Sigmoid colon (tissue), 7 donors: ENCODE results near the gene CCDC158. TPM values are rescaled to one million over a fixed set of nuclear protein-coding genes. Genes with fewer than 3 reads are reported as not detected.

ENCODE experiments used
- DNase-seq: peaks from one replicate; pipeline ENCODE4 v3.0.0-alpha.2; 2019
- H3K27ac ChIP-seq, 4 donors: fragments of 200-600 bp; sonication (generic); one replicate each; pipeline ENCODE4 v1.5.1; 2016 to 2019; ENCODE audit warnings: mild to moderate bottlenecking in 1 of 4
- H3K27me3 ChIP-seq, 3 donors: fragments of 200-600 bp; sonication (generic); one replicate each; pipeline ENCODE4 v1.5.1; 2019; ENCODE audit warnings: mild to moderate bottlenecking in 1 of 3
- H3K36me3 ChIP-seq, 4 donors: fragments of 200-600 bp; sonication (generic); one replicate each; pipeline ENCODE4 v1.5.1; 2016 to 2019
- H3K4me1 ChIP-seq, 4 donors: fragments of 200-600 bp; sonication (generic); one replicate each; pipeline ENCODE4 v1.5.1; 2017 to 2019
- H3K4me3 ChIP-seq, 4 donors: fragments of 200-600 bp; sonication (generic); one replicate each; pipeline ENCODE4 v1.5.1; 2017 to 2019; ENCODE audit warnings: mild to moderate bottlenecking in 2 of 4, moderate library complexity in 1 of 4
- H3K9me3 ChIP-seq, 4 donors: fragments of 200-600 bp in 3 of 4; sonication (generic) in 3 of 4; one replicate each; pipeline versions ENCODE4 v1.5.1 to v1.6.1; 2013 to 2019
- EP300 ChIP-seq, 4 donors: sonication (generic); formaldehyde crosslinking; IDR thresholded peaks; one replicate each; pipeline ENCODE4 v1.6.1; 2017; ENCODE audit warnings: antibody characterized with exemption in 4 of 4
- POLR2A ChIP-seq, 2 donors: fragments of 450-650 bp; IDR thresholded peaks; one replicate each; pipeline ENCODE4 v1.6.1; 2016; ENCODE audit warnings: antibody characterized with exemption in 2 of 2, mild to moderate bottlenecking in 2 of 2, moderate library complexity in 2 of 2
- POLR2AphosphoS5 ChIP-seq, 4 donors: sonication (generic); formaldehyde crosslinking; IDR thresholded peaks; one replicate each; pipeline ENCODE4 v1.6.1; 2017; ENCODE audit warnings: antibody characterized with exemption in 4 of 4
- WGBS, 2 donors: extraction: QIAGEN DNeasy Blood & Tissue Kit; methylation state at CpG; one replicate each; pipeline ENCODE4 v1.1.7; 2013; 5-methylcytosine and 5-hydroxymethylcytosine counted together
- intact Hi-C: fragments of 100-400 bp; cut with DNase I; formaldehyde crosslinking; loops from one replicate; pipeline ENCODE4 v1.15.1; 2023
- polyA plus RNA-seq, 3 donors: library from polyadenylated mRNA; stranded (reverse); fragments of 200-250 nt; gene quantifications; one replicate each; pipeline ENCODE4 v1.2.3, GENCODE V29; 2013
- total RNA-seq, 4 donors: library from RNA; depleted of rRNA; stranded (reverse); fragments of >200 nt; gene quantifications; one replicate each; pipeline ENCODE4 v1.1.0, GENCODE V29; 2016
- TF ChIP-seq, protein P1 (sequence below), 4 experiments: fragments of 450-650 bp in 3 of 4; fragments of 200-600 bp in 1 of 4; IDR thresholded peaks; one replicate each; pipeline ENCODE4 v1.5.1; 2016 to 2019; ENCODE audit warnings: antibody characterized with exemption in 4 of 4, mild to moderate bottlenecking in 3 of 4, moderate library complexity in 2 of 4
- donor health status: healthy with polysubstance abuse.
- donor health status: Bipolar disorder and iron deficiency.
- donor health status: healthy.

Gene CCDC158
- total and polyA plus RNA-seq, 7 donors = 0.12 to 1.7 (median 0.62) TPM; not detected in 3

GRCh38 chr4:76272582-76272981 is 148.4 kb downstream of the CCDC158 start:
- H3K4me3 ChIP-seq = no peak overlapping the region
- H3K36me3 ChIP-seq = no peaks in the 10 kb centered on the region
- DNase-seq = no peak
- H3K27ac ChIP-seq = no peak overlapping the region
- TF ChIP-seq, protein P1, sequence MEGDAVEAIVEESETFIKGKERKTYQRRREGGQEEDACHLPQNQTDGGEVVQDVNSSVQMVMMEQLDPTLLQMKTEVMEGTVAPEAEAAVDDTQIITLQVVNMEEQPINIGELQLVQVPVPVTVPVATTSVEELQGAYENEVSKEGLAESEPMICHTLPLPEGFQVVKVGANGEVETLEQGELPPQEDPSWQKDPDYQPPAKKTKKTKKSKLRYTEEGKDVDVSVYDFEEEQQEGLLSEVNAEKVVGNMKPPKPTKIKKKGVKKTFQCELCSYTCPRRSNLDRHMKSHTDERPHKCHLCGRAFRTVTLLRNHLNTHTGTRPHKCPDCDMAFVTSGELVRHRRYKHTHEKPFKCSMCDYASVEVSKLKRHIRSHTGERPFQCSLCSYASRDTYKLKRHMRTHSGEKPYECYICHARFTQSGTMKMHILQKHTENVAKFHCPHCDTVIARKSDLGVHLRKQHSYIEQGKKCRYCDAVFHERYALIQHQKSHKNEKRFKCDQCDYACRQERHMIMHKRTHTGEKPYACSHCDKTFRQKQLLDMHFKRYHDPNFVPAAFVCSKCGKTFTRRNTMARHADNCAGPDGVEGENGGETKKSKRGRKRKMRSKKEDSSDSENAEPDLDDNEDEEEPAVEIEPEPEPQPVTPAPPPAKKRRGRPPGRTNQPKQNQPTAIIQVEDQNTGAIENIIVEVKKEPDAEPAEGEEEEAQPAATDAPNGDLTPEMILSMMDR (IDR thresholded peaks at IDR 0.05) = no peak
- TF ChIP-seq POLR2A (IDR thresholded peaks at IDR 0.05) (no peak), EP300 (IDR thresholded peaks at IDR 0.05) (no peak)
- H3K4me1 ChIP-seq = no peaks in the 10 kb centered on the region
- no peaks in the 10 kb centered on the region for H3K9me3 ChIP-seq
- WGBS, 2 donors = 87 to 89% methylated on average over 1 of the region's 1 CpG
- intact Hi-C loops = no loop called here
- H3K27me3 ChIP-seq = no peaks in the 10 kb centered on the region

DNA sequence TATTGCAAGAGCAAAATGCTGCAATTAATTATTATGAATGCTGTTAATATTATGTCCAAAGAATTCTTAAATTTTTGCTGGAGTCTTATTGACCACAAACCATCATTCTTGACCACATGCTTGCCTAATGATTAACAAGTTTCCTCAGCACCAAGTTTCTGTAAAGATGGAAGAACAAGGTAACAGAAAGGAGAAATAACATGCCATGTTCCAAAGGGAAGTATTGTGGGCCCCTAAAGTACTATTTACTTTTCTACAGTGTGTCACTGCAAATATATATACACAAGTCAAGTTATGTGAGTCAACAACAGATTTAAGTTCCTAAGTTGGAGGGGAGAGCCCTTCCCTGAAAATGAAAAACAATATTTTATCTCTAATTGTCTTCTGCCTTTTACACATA is 148.9 kb downstream of the CCDC158 start:
- Histone ChIP-seq H3K36me3 (no peaks in the 10 kb centered on the region), H3K27ac (no peak overlapping the region), H3K4me3 (no peak overlapping the region), H3K27me3 (no peaks in the 10 kb centered on the region), H3K9me3 (no peaks in the 10 kb centered on the region), H3K4me1 (no peaks in the 10 kb centered on the region)
- intact Hi-C loops = no loop called here
- no peak for TF ChIP-seq POLR2A (IDR thresholded peaks at IDR 0.05)
- no peak for TF ChIP-seq EP300 (IDR thresholded peaks at IDR 0.05)
- TF ChIP-seq, protein P1 (IDR thresholded peaks at IDR 0.05) = no peak
- TF ChIP-seq POLR2AphosphoS5 (IDR thresholded peaks at IDR 0.05) = no peak
- no peak for DNase-seq

- TF ChIP-seq, protein P1 (IDR thresholded peaks at IDR 0.05) = no peak
- TF ChIP-seq POLR2A (IDR thresholded peaks at IDR 0.05) (no peak), EP300 (IDR thresholded peaks at IDR 0.05) (no peak), POLR2AphosphoS5 (IDR thresholded peaks at IDR 0.05) (no peak)
- no peak overlapping the region for H3K4me3 ChIP-seq
- intact Hi-C loops = no loop called here
- WGBS, 2 donors = 96 to 98% methylated on average over 6 of the region's 6 CpGs
- H3K27ac ChIP-seq = no peak overlapping the region
- no peaks in the 10 kb centered on the region for H3K4me1 ChIP-seq
- no peaks in the 10 kb centered on the region for H3K9me3 ChIP-seq
- no peak for DNase-seq
- H3K36me3 ChIP-seq = peaks cover 0 to under 1% (median 0%) of the 10 kb centered on the region in 4 donors
- no peaks in the 10 kb centered on the region for H3K27me3 ChIP-seq
Observed at GRCh38 chr4:76271248-76271647, 149.7 kb downstream of the CCDC158 start.

DNA sequence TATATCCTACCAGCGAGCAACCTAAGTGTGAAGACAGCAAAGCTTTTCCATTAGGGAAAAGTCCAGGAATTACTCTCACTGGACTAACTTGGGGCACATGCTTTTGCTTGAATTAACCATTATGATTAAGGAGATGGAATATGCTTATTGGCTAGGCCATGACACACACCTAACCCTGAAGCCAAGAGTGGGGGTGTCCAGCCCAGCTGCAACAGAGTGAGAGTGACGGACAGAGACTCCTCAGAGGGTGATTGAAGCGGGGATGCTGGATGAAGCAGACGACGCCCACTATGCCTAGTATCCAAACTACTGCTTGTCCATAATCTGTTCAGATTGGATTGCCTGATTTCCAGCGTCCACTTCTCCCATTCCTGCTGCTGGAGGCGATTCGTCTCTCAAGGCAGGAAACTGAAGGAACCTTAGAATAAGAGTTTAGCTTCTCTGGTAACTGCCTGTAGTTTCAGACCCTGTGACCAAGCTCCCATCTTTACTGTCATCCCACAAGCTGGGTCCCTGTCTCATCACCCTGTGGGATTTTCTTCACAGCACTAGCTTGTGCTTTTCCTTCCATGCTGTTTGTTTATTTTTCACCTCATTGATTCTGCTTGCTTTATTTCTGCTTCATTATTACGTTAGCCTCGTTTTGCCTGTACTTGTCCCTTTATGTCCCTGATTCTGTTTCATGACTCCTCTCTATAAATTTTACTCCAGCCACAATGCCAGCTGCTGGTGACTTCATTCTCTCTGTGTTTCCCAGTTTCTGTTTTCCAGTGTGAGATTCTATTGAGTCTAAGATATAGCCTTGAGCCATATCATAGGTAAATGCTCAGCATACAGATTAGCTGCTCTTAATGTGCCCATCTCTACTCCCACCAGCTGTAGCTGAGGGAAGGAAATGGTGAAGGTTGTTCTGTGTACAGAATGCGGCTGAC is 150.4 kb downstream of the CCDC158 start:
- Histone ChIP-seq H3K27ac (no peak overlapping the region), H3K36me3 (peaks cover 0 to 8% (median 0%) of the 10 kb centered on the region in 4 donors), H3K4me1 (no peaks in the 10 kb centered on the region), H3K4me3 (no peak overlapping the region), H3K9me3 (no peaks in the 10 kb centered on the region), H3K27me3 (no peaks in the 10 kb centered on the region)
- TF ChIP-seq, protein P1 (IDR thresholded peaks at IDR 0.05) = no peak
- intact Hi-C loops = no loop called here
- 89 to 90% methylated on average over 11 of the region's 11 CpGs for WGBS, 2 donors
- DNase-seq = no peak
